HG02798 (cell line): Measurements from ENCODE around the gene TIGD4.

ENCODE experiments used
- ATAC-seq: cut with Tn5 transposase; IDR thresholded peaks from one replicate; pipeline ENCODE4 v1.9.1; 2021; ENCODE audit warnings: mild to moderate bottlenecking; ENCODE audit not compliant: unreplicated experiment, poor library complexity

TIGD4 gene

DNA sequence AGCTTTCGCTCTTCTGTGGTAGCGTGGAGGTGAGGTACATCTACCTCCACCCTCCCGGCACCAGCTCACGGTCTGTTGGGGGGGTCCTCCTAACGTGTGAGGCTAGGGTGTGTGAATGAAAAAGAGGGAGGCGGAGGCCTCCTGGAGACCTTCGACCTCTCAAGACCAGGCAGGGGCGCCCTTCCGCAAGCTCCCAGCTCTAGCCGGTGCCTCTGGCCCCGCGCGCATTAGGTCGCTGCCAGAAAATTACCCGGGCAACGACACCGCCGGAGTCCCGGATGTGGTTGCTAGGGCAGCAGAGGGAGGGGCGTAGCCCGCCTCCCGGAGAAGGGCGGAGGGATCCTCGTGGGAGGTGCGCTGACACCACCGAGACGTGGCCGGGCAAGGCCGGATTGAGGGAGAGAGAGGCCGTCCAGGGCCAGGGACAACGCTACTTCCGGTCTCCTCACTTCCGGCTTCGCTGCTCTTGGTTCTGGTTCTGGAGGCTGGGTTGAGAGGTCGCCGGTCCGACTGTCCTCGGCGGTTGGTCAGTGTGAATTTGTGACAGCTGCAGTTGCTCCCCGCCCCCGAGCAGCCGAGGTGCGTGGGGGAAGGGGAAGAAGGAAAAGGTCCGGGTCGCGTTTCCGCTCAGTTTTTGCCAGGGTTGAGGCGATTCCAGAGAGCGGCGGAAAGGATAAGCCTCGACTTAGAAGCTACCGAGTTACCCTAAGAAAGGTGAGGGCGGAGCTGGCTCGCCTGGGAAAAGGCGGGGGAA, at the start of gene TIGD4, which contains the start of gene ARFIP1:
Gene TIGD4 (minus strand): TSS at position 218 of the 754 bp plus-strand sequence. CDS start 8,726 bp downstream, outside the sequence.
Gene ARFIP1 (plus strand): TSS at position 442 of the 754 bp plus-strand sequence. CDS start 49,680 bp downstream, outside the sequence.
- peak; percentile 97 for ATAC-seq

GRCh38 chr4:152828122-152828521, 48.6 kb upstream of the TIGD4 start:
- ATAC-seq = no peak

DNA sequence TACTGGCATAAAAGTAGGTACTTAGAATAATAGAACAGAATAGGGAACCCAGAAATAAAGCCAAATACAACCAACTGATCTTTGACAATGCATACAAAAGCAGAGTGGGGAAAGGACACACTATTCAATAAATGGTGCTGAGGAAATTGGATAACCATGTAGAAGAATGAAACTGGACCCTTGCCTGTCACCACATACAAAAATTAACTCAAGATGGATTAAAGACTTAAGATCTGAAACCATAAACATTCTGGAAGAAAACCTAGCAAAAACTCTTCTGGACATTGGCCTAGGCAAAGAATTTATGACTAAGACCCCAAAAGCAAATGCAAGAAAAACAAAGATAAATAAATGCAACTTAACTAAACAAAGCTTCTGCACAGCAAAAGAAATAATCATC, 45.8 kb upstream of the TIGD4 start:
- no peak for ATAC-seq

DNA sequence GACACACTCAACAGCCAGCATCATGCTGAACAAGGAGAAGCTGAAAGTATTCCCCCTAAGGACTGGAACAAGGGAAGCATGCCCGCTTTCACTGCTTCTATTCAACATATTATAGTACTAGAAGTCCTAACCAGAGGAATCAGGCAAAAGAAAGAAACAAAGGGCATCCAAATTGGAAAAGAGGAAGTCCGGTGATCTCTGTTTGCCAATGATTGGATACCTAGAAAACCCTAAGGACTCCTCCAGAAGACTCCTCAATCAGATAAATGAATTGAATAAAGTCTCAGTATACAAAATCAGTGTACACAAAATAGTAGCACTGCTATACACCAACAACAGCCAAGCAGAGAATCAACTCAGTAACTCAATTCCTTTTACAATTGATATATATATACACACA, 45.0 kb upstream of the TIGD4 start:
- ATAC-seq = no peak

DNA sequence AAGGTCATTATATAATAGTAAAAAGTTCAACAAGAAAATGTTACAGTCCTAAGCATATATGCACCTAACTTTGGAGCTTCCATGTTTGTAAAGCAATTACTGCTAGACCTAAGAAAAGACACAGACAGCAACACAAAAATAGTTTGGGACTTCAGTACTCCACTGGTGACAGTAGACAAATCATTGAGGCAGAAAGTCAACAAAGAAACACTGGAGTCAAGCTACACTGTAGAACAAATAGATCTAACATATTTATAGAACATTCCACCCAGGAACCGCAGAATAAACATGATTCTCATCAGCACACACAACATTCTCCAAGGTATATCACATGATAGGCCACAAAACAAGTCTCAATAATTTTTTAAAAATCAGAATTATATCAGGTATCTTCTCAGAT, 42.8 kb upstream of the TIGD4 start:
- ATAC-seq = no peak

- ATAC-seq = no peak
These were observed 40.5 kb upstream of the TIGD4 start for GRCh38 chr4:152820073-152820472.

DNA sequence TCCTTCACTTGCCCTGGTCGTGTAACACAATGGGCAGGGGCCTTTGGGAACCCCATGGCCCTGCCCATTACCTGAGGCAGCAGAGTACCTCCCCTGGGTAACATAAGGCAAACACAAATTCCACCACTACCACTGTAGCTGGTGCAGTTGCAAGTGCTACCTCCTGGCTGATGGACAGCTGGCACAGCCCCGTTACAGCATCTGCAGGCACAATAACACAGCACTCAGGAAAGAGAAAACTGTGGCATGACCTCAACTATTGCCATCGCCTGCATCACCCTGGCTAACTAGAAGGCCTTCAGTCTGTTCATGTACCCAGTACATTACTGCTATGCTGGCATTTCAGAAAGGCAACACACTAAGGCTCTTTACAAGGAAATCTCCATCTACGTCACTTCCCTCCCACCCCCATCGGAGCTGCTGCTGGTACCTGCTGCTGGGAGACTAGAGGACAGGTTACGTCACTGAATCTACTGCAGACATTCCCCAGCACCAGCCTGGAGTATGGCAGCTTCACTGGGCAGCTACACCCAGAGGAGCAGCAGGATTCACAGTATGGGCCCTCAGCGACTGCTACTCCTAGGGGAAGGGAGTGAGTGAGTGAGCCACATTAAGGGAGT, 39.6 kb upstream of the TIGD4 start:
- no peak for ATAC-seq

GRCh38 chr4:152817331-152817730, 37.8 kb upstream of the TIGD4 start:
- no peak for ATAC-seq

- ATAC-seq = no peak
These were observed 35.5 kb upstream of the TIGD4 start for GRCh38 chr4:152815078-152815477.

DNA sequence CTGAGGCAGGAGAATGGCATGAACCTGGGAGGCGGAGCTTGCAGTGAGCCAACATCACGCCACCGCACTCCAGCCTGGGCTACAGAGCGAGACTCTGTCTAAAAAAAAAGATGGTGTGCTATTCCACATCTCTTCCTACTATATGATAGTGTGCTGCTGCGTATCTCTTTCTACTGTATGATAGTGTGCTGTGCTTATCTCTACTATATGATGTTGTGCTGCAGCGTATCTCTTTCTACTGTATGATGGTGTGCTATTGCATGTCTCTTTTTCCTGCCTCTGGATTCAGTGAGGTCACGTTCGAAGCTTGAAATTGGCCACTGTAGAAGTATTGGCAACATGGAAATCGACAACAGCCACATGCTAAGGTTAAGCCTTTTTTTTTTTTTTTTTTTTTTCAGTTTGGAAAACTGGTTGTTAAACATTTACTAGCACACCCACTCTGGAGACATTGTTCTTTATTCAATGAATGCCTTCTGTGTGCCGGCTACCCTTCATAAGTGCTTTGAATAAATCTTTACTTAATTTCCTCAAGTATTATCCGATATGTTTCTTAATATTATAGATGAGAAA, 31.3 kb upstream of the TIGD4 start:
- ATAC-seq = no peak

DNA sequence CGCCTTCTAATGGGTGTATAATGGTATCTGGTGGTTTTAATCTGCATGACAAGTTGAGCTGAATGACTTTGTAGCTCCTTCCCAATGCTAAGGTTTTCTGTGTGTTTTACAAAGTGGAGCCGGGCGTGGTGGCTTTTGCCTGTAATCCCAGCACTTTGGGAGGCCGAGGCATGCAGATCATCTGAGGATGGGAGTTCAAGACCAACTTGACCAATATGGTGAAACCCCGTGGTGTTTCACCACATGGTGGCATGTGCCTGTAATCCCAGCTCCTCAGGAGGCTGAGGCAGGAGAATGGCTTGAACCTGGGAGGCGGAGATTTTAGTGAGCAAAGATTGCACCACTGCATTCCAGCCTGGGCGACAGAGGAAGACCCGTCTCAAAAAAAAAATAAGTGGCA, 29.1 kb upstream of the TIGD4 start:
- ATAC-seq = no peak

DNA sequence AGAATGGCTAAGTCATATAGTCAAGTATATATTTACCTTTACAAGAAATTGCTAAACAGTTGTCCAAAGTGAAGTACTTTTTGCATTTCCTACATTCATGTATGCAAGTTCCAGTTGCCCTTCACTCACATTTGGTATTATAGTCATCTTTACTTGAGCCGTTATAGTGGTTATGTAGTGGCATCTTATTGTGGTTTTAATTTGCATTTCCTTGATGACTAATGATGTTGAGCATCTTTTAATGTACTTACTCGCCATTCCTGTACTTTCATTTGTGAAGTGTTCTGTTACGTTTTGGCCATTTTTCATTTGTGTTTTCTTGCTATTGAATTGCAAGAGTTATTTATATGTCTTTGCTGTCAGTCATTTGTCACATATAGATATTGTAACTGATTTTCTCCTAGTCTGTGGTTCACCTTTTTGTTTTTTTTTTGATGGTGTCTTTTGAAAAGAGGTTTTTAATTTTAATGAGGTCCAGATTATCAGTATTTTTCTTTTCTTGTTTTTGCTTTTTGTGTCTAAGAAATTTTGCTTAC, 27.8 kb upstream of the TIGD4 start:
- ATAC-seq = no peak

DNA sequence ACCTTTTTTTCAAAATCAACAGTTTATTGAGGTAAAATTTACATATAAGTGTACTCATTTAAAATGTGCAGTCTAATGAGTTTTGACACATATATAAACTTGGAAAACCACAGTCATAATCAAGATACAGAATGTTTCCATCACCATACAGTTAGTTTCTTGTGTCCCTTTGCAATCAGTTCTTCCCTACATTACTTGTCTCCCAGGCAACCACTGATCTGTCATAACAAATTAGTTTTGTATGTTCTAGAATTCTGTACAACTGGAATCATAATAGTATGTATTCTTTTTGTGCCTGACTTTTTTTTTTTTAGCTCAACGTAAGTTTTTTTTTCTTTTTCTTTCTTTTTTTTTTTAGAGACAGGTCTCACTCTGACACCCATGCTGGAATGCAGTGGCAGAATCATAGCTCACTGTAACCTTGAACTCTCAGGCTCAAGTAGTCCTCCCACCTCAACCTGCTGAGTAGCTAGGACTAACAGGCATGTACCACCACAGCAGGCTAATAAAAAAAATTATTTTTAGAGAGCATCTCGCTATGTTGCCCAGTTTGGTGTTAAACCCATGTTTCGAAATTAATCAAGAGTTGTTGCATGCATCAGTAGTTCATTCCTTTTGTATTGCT, 27.1 kb upstream of the TIGD4 start:
- no peak for ATAC-seq

DNA sequence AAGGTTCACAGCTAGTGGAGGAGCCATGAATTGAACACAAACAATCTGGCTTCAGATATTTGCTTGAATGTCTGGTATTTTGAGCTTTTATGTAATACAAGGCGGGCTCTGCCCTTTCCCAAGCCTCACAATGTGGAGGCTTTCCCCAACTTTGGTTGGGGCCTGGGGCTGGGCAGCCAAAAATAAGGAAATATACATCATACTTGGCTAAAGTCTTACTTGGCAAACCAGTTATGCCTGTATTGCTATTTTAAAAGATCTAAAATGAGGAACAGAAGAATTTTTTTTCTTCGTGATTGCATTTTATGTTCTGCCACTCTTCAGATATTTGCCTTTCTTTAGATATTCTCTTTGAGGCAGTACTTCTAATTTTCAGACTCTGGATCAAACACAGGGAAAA, 26.3 kb upstream of the TIGD4 start:
- ATAC-seq = no peak

DNA sequence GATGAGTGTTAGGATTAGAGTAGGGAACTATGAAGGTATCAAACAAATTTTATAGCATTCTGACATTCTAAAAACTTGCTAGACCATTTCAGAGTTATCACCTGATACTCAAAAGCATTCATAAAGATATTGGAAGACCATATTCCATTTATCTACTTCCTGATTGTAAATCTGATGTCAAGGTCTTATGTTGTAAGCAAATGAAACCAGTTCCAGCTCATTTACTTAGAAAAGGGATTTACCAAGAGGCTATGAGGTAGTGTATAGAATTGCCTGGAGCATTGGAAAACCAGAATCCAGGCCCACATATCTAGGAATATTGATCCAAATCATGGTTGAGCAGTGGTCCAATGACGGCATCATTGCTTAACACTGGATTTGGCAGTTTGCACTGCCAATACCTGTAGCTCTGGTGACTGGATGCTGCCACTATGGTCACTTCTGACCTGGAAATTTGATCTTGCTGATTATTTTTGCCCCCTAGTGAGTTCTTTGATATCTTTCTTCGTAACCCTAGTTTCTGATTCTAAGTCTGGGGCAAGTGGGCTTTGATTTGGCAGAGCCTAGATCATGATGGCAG, 25.6 kb upstream of the TIGD4 start:
- ATAC-seq = no peak

- ATAC-seq = no peak
These were observed 24.0 kb upstream of the TIGD4 start for GRCh38 chr4:152803541-152803940.

- no peak for ATAC-seq
These were observed 16.4 kb upstream of the TIGD4 start for GRCh38 chr4:152795891-152796290.

DNA sequence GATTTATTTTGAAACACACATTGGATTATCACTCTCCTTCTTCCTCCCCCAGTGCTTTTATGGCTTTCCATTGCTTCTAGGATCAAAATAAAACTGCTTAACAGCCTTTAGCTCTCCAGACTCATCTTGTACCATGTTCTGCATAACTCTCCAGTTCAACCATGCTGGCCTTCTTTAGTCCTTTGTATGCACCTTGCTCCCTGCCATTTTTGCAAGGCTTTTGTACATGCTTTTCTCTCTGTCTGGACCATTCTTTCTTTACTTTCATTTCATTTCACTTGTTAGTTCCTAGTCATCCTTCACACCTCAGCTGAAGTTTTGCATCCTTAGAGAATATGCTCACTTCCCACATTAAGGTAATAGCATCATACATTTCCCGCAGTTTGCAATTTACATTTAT, 7.1 kb upstream of the TIGD4 start:
- no peak for ATAC-seq

DNA sequence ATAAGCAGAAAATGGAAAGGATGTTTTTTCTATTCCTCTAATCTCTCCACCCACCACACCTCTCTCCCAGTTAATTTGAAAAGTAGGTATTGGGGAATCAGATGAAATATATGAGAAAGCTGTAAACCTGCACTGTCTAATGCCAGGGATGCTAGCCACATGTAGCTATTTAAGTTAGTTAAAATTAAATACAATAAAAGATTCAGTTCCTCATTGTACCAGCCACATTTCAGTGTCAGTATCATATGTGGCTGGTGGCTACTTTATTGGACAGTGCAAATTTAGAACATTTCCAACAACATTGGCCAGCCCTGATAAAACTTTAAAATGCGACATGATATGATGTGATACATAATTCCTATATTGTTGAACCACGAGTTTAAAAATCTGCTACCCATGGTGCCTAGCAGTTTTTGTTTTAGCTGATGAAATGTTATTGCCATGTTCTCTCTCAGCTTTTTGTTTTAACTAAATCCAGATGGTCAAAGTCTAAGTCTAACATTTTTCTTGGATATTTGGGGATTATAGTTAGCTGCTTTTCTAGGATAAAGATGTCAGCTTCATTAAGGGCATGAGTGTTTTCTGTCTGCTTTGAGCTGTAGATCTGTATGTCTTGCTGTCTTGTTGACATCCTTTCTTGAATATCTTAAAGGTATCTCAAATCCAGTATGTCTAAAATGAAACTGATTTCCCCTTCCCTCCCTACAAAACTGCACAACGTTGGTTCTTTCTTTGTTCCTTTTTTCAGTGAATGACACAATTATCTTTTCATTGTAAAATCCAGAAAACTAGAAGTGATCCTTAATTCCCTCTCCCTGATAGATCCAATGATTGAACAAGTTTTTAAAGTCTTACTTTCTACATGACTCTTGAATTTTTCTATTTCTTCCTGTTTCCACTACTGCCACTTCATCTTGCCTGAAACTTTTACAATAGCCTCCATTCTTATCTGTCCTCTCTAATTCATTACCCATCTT, 6.4 kb upstream of the TIGD4 start:
- ATAC-seq = no peak
